Loucy (cell line): ENCODE results near the gene DEUP1.

Source experiments
- EZH2phosphoT487 ChIP-seq: fragments of 200-600 bp; IDR thresholded peaks from 2 replicates; pipeline ENCODE4 v1.6.1; 2018; ENCODE audit warnings: antibody characterized with exemption, mild to moderate bottlenecking, moderate library complexity, borderline replicate concordance
- TF ChIP-seq, protein P1 (sequence below): fragments of 200-600 bp; sonication (generic); conservative IDR thresholded peaks from 2 replicates; pipeline ENCODE4 v1.5.1; 2014; ENCODE audit warnings: mild to moderate bottlenecking, antibody characterized with exemption, low read length

DNA sequence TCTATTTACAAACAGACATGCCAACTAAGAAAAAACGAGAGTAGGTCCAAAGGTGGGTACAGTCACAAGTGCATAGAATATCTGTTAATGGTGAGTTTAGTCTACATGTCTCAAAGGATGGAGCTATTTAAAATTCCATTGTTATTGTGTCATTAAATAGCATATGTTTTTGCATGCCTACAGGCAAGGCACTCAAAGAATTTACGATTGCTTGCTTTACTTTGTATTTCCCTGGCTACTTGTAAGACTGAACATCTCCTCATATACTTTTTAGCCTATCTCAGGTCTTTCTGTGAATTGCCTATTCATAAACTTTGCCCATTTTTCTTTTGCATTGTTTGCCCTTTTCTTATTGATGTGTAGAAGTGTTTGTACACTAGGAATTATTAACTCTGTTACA, 39.7 kb downstream of the DEUP1 start:
- TF ChIP-seq, protein P1, sequence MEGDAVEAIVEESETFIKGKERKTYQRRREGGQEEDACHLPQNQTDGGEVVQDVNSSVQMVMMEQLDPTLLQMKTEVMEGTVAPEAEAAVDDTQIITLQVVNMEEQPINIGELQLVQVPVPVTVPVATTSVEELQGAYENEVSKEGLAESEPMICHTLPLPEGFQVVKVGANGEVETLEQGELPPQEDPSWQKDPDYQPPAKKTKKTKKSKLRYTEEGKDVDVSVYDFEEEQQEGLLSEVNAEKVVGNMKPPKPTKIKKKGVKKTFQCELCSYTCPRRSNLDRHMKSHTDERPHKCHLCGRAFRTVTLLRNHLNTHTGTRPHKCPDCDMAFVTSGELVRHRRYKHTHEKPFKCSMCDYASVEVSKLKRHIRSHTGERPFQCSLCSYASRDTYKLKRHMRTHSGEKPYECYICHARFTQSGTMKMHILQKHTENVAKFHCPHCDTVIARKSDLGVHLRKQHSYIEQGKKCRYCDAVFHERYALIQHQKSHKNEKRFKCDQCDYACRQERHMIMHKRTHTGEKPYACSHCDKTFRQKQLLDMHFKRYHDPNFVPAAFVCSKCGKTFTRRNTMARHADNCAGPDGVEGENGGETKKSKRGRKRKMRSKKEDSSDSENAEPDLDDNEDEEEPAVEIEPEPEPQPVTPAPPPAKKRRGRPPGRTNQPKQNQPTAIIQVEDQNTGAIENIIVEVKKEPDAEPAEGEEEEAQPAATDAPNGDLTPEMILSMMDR = no peak
- no peak for TF ChIP-seq EZH2phosphoT487
